ENCODE data around the gene WHAMM. TPM values are rescaled to one million over a fixed set of nuclear protein-coding genes. Genes with fewer than 3 reads are reported as not detected.

Gene WHAMM
- polyA plus RNA-seq, 1 donor (not counting 4 experiments of a cell fraction or from before 2014, with no cell fraction given), result 4.7 TPM

GRCh38 chr15:82807920-82808633 is 1.4 kb upstream of the WHAMM start:
- H3K9ac ChIP-seq (ENCODE audit: control insufficient read depth, extremely low read depth, insufficient read depth, low read length), result no peak overlapping the region
- peaks cover 31% of the 10 kb centered on the region for H3K79me2 ChIP-seq (ENCODE audit: control insufficient read depth, insufficient read depth, low read length)
- no peak overlapping the region for H3K4me2 ChIP-seq (ENCODE audit: control insufficient read depth, extremely low read depth, insufficient read depth, low read depth, low read length)
- H4K20me1 ChIP-seq (ENCODE audit: control insufficient read depth, extremely low read depth, insufficient read depth, low read length), result no peaks in the 10 kb centered on the region
- no peaks in the 10 kb centered on the region for H3K9me3 ChIP-seq (ENCODE audit: control insufficient read depth, low read depth, low read length)
- H3K27ac ChIP-seq (ENCODE audit: control insufficient read depth, insufficient read depth, low read length), result no peak overlapping the region
- FAIRE-seq (no peak), DNase-seq (ENCODE audit: low read depth, low spot score) (no peak)
- no peak overlapping the region for H3K4me3 ChIP-seq (ENCODE audit: control insufficient read depth in 2 of 3, extremely low read depth in 1 of 3, insufficient read depth in 2 of 3, low read depth in 1 of 3, low read length in 3 of 3)
- TF ChIP-seq CTCF (optimal IDR thresholded peaks at IDR 0.05 in 1 of 3, IDR thresholded peaks at IDR 0.05 in 1 of 3, conservative IDR thresholded peaks at IDR 0.05 in 1 of 3; ENCODE audit: extremely low read depth in 1 of 3, insufficient read depth in 2 of 3, low read length in 3 of 3), result no peak
- TF ChIP-seq EZH2 (IDR thresholded peaks at IDR 0.05; ENCODE audit: low read length), result no peak
- no peaks in the 10 kb centered on the region for H3K27me3 ChIP-seq (ENCODE audit: control insufficient read depth, extremely low read depth, insufficient read depth, low read length)
- H3K36me3 ChIP-seq (ENCODE audit: control insufficient read depth in 2 of 2, extremely low read depth in 1 of 2, insufficient read depth in 2 of 2, low read length in 2 of 2), result peaks cover 0 to 3% of the 10 kb centered on the region in 2 experiments
- no peaks in the 10 kb centered on the region for H3K9me1 ChIP-seq (ENCODE audit: control insufficient read depth, extremely low read depth, insufficient read depth, low read length)
- H2AFZ ChIP-seq (ENCODE audit: control insufficient read depth, low read length), result peak overlapping the region; percentile 46
- peaks cover 15% of the 10 kb centered on the region for H3K4me1 ChIP-seq (ENCODE audit: control insufficient read depth, extremely low read depth, insufficient read depth, low read length)
- dilution Hi-C loops (cut with MboI; ENCODE audit: extremely low pct_ligation_motif_present, low sequenced_read_pairs), result no loop called here

- peak overlapping the region; percentile 90 for H3K4me2 ChIP-seq (ENCODE audit: control insufficient read depth, extremely low read depth, insufficient read depth, low read depth, low read length)
- peaks cover 35% of the 10 kb centered on the region for H3K79me2 ChIP-seq (ENCODE audit: control insufficient read depth, insufficient read depth, low read length)
- H3K9me3 ChIP-seq (ENCODE audit: control insufficient read depth, low read depth, low read length), result no peaks in the 10 kb centered on the region
- FAIRE-seq (no peak), DNase-seq (ENCODE audit: low read depth, low spot score) (no peak)
- dilution Hi-C loops (cut with MboI; ENCODE audit: extremely low pct_ligation_motif_present, low sequenced_read_pairs), result no loop called here
- no peak for TF ChIP-seq CTCF (optimal IDR thresholded peaks at IDR 0.05 in 1 of 3, IDR thresholded peaks at IDR 0.05 in 1 of 3, conservative IDR thresholded peaks at IDR 0.05 in 1 of 3; ENCODE audit: extremely low read depth in 1 of 3, insufficient read depth in 2 of 3, low read length in 3 of 3)
- TF ChIP-seq EZH2 (IDR thresholded peaks at IDR 0.05; ENCODE audit: low read length), result no peak
- peak overlapping the region; percentile 92 for H3K27ac ChIP-seq (ENCODE audit: control insufficient read depth, insufficient read depth, low read length)
- H3K4me1 ChIP-seq (ENCODE audit: control insufficient read depth, extremely low read depth, insufficient read depth, low read length), result peaks cover 15% of the 10 kb centered on the region
- H3K4me3 ChIP-seq (ENCODE audit: control insufficient read depth in 2 of 3, extremely low read depth in 1 of 3, insufficient read depth in 2 of 3, low read depth in 1 of 3, low read length in 3 of 3), result peak overlapping the region in 1 of 3 experiments; percentile 98
- H3K36me3 ChIP-seq (ENCODE audit: control insufficient read depth in 2 of 2, extremely low read depth in 1 of 2, insufficient read depth in 2 of 2, low read length in 2 of 2), result peaks cover under 1 to 3% of the 10 kb centered on the region in 2 experiments
- peak overlapping the region; percentile 46 for H2AFZ ChIP-seq (ENCODE audit: control insufficient read depth, low read length)
- H3K9me1 ChIP-seq (ENCODE audit: control insufficient read depth, extremely low read depth, insufficient read depth, low read length), result no peaks in the 10 kb centered on the region
- no peaks in the 10 kb centered on the region for H4K20me1 ChIP-seq (ENCODE audit: control insufficient read depth, extremely low read depth, insufficient read depth, low read length)
- no peak overlapping the region for H3K9ac ChIP-seq (ENCODE audit: control insufficient read depth, extremely low read depth, insufficient read depth, low read length)
- H3K27me3 ChIP-seq (ENCODE audit: control insufficient read depth, extremely low read depth, insufficient read depth, low read length), result no peaks in the 10 kb centered on the region
Measured at GRCh38 chr15:82808634-82809041, 790 bp upstream of the WHAMM start.

Measured in keratinocyte (primary cell).